RPMI8226 (cell line): ENCODE data around the gene PFDN1.

Experiments
- DNase-seq: peaks from one replicate; pipeline ENCODE4 v3.0.0-alpha.2; 2015

PFDN1 gene

GRCh38 chr5:140328036-140328764 is 25.3 kb upstream of the PFDN1 start:
- DNase-seq, result no peak

DNA sequence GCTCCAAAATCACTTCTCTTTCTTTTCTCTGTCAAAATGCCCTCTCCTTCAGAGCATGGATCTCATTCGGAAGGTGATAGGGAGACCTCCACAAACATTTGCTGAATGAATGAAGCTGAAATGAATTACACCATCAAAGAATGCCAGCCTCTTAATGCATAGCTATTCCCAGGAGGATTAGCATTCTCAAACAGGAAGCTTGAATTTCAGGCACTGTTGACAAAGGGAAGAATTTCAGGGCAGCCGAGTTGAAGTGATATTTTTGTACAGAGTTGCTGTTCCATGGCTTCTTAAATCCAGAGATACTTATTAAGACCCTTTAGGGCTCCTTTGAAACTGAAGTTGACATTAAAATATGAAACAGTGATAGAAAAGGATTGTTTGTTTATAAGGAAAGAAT is 24.7 kb upstream of the PFDN1 start:
- DNase-seq, result no peak

- DNase-seq, result no peak
Measured at GRCh38 chr5:140325486-140325885, 22.6 kb upstream of the PFDN1 start.

DNA sequence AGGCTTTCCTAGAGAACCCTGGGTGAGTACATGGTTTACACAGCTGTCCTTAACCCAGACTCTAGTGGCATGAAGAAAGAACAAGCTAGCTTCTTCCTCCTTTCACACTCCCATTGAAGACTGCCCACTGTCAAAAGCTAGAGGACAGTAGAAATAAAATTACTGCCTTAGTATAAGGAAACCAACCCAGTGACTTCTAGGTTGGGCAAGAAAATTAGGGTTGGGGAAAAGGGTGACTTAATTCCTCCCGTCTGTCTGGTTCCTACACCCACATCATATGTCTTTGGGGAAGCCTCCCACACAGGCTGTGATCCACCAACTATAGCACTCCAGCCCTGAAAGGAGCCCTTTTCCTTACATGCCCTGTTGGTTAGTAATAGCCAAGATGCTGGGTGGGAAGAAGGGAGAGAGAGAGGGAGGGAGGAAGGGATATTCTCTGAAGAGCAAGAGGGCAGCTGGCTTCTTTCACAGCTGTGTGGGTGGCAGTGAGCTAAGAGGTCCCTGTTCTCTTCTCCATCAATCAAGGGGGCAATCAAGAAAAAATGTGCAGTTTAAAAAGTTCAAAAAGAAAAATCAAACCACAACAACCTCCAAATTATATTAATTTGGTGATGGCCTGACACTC is 21.8 kb upstream of the PFDN1 start:
- peak; percentile 4 for DNase-seq

DNA sequence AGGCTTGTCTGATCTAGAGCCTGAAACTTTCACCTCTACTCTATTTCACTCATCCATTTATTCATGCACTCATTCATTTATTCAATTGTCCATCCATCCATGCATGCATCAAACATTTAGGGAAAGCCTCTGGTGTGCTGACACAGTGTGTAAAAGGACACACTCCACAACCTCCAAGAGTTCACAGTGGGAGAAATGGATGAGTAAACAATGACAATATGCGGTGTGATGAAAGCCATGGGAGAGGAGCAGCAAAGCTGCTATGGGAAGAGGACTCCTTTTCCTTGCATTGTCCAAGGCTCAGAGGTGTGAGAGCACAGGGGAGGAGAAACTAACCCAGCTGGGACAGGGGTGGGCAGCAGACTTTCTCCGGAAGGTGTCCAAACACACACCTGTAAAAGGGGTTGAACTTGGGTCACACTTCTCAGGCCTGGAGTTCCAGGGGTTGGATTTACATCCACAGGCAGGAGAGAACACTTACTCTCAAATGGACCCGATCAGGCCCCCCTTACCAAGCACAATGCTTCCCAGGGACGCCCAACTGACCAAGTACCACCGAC is 21.2 kb upstream of the PFDN1 start:
- DNase-seq, result no peak

DNA sequence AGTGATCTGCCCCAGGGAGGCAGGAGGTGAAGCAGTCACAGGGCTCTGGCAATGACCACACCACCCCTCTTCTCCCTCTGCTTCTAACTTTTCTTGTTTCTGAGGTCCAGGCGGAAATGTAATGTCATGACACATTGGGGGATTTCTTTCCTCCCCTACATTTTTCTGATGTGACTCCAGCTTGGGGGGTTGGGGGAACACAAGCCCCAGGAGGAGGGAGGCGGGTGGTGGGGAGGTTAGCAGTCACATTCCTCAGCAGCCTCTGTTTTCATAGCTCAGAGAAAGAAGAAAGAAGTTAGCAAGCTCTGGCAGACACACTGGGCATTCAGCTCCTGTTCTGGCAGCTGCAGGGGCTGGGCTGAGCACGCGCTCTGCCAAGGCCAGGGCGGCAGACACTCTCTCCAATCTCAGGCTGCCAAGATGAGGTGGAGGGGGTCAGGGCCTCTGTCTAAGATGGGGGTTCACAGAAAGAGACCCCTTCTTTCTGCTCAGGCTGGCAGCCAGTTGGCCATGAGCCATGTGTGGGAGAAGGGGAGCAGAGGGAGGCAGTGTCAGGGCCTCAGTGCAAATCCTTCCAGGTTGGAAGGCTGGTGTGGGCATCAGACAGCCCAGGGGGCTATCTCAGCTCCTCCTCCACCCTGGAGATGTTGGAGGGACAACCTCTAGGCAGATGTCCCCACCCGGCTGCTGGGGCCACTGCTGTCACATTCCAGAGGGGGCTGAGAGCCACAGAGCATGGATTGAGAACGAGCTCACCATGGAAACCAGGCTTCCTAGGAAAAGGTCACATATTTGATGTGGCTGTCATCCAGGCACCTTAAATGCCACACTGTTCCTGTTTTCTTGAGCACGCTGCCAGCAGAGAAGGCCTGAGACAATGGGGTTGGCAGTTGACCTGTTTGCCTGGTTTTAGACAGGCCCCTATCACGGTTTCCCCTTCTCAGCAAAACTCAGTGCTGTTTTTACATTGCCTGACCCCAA is 20.1 kb upstream of the PFDN1 start:
- peak; percentile 57 for DNase-seq

- DNase-seq, result peak; percentile 82
Measured at GRCh38 chr5:140321796-140322195, 18.9 kb upstream of the PFDN1 start.

DNA sequence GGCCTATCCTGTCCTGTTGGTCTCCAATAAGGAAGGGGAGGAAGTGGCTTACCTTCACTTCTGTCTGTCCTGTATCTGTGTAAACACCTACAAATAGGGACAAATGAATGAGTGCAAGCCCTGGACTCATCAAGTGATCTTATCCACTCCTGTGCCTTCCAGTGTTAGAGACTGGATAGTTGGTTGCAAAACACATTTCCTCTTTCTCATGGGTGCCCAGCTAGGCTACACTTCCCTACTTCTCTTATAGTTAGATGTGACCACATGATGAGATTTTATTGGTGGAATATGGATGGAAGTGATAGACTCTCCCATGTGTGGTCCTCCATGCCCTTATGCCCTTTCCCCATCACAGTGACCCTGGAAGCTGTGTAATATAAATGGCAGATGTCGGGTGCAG is 16.9 kb upstream of the PFDN1 start:
- no peak for DNase-seq

DNA sequence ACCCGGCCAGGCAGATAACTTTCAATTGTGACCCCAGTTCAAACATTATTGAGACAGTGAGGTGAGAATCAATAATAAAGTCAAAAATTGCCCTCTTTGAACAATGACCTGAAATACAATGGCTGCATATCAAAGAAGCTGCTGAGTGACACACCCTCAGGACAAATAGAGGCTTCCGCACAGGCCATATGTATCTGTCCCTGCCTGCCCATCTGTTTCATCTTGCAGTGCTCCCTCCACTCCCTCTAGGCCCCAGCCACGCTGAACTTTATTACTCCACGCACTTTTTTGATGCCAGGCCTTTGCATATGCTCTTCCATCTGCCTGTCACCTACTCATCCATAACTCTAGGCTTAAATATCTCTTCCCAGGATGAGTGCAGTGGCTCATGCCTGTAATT is 15.9 kb upstream of the PFDN1 start:
- DNase-seq, result no peak

DNA sequence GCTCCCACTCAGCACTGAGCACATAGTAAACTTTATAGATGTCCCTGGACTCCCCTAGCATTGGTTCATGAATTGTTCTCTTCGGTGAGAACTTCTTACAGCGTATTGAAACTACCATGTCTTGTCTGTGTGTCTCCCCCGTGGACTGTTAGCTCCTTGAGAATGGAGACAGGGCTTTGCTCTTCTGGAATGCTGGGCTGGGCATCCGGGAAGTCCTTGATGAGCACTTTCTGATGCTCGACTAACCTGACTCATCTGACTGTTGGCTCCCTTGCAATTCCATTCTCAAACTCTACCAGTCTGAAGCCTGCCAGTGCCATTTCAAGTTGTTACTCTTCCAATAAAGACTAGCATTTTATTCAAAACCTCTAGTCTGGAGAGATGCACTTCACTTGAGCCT is 15.0 kb upstream of the PFDN1 start:
- no peak for DNase-seq

DNA sequence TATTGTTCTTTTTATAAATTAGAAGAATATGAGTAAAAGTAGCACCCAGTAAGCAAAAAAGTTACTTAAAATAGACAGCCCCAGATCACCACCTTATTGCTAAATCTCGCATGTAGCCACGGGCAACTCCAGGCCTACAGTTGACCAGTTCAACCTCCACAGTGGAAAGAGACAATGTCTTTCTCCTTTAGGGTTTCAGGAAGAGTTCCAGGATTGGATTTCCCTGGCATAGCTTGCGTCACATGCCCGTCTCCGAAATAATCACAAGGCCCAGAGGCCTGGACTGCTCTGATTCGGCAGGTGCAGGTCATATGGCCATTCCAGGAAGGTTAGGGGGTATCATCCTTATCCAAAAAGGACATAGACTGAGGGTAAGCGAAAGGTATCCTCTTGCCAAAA is 9.9 kb upstream of the PFDN1 start:
- DNase-seq, result no peak

- peak; percentile 53 for DNase-seq
Measured at GRCh38 chr5:140312067-140312790, 9.3 kb upstream of the PFDN1 start.

DNA sequence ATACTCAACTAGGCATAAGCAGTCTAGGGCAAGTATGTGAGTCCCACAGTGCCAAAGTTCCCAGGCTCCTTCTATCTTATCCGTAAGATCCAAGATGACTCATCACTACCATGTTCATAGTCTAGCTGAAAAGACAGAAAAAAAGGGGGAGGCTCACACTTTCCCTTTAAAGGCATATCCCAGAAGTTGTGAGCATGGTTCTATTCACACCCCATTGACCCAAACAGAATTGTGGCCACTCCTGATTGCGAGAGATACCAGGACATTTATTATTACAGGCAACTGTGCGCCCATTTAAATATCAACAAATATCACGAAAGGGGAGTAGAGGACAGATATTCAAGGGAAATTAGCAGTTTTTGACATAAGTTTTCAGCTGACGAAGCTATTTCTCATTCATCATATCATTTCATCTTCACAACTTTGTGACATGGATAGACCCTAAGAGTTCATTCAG is 8.1 kb upstream of the PFDN1 start:
- no peak for DNase-seq

DNA sequence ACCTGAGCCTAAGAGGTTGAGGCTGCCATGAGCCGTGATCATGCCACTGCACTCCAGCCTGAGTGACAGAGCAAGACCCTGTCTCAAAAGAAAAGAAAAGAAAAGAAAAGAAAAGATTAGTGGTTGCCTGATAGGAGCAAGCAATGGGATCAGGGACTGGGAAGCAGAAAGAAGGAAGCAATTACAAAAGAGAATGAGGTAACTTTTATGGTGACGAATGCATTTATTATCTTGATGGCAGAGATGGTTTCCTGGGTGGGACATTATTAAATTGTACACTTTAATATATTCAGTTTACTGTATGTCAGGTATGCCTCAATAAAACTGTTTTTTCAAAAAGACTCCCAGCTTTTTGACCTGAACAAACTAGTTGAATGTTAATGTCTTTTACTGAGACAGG is 7.5 kb upstream of the PFDN1 start:
- DNase-seq, result no peak

GRCh38 chr5:140309706-140310249 is 6.9 kb upstream of the PFDN1 start:
- no peak for DNase-seq

GRCh38 chr5:140305471-140305870 is 2.6 kb upstream of the PFDN1 start:
- DNase-seq, result no peak

GRCh38 chr5:140303966-140304365 is 1.1 kb upstream of the PFDN1 start:
- no peak for DNase-seq

DNA sequence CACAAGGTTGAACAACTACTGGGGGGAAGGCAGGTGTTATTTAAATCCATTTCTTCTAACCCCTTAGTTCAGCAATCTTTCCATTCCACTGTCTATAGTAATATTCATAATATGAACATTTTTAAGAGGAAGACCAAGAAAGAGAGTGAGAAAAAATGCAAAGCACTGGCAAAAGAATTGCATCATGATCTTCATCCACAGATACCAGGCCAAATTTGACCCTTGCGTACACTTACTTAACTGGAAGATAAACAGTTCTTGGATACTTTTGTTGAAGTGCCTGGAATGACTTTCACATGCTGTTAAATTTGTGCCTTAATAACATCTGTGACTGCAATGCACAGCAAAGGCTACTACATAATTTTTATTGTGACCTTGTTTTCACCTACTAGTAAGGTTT is 1.8 kb downstream of the PFDN1 start:
- no peak for DNase-seq

DNA sequence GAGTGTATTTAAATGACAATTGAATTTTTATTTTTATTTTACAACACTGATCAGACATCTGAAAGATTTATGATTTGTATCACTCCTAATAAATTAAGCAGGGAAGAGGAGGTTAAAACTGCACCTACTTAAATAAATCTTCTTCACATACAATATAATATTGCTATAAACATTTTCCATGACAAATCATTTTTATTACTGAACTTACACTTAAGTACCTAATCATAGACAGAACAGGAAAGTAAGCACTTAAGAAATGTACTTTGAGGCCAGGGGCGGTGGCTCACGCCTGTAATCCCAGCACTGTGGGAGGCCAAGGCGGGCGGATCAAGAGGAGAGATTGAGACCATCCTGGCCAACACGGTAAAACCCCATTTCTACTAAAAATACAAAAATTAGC is 3.8 kb downstream of the PFDN1 start:
- DNase-seq, result no peak

GRCh38 chr5:140298183-140298601 is 4.7 kb downstream of the PFDN1 start:
- DNase-seq, result no peak

- DNase-seq, result no peak
Measured at GRCh38 chr5:140297283-140297682, 5.6 kb downstream of the PFDN1 start.

GRCh38 chr5:140296289-140296688 is 6.6 kb downstream of the PFDN1 start:
- no peak for DNase-seq
